ENCODE measurements around the gene EXOC3.

- no peak for TF ChIP-seq EP300 (IDR thresholded peaks at IDR 0.05)
- no peak for TF ChIP-seq CTCF (IDR thresholded peaks at IDR 0.05)
- no peak for TF ChIP-seq POLR2A (IDR thresholded peaks at IDR 0.05)
- no peak for TF ChIP-seq POLR2AphosphoS5 (IDR thresholded peaks at IDR 0.05)
Measured at GRCh38 chr5:395921-396530, 47.0 kb upstream of the EXOC3 start.

Data from gastroesophageal sphincter (tissue), 3 donors.